ENCODE results near the gene RYR2.
"Not testable (repeated sequence)": the region's sequence is repeated elsewhere in the genome, so short reads cannot be mapped to it uniquely, and the experiment has no call there.

Gene RYR2

DNA sequence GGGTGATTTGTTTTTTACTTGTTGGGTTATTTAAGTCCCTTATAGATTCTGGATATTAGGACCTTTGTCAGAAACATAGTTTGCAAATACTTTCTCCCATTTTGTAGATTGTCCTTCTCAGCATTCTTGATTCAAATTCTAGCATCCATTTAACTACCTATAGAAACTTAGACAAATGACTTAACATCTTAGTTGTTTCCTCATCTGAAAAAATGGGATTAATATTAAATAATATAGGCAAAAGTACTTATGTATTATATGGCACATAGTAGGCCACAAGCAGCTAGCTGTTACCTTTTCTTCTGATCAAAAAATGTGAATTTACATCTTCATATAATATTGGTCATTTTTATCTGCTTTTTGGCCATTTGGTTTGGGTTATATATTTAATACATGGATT, 541.3 kb downstream of the RYR2 start:
- no peak overlapping the region for H3K4me3 ChIP-seq (ENCODE audit: low read depth, low read length)

DNA sequence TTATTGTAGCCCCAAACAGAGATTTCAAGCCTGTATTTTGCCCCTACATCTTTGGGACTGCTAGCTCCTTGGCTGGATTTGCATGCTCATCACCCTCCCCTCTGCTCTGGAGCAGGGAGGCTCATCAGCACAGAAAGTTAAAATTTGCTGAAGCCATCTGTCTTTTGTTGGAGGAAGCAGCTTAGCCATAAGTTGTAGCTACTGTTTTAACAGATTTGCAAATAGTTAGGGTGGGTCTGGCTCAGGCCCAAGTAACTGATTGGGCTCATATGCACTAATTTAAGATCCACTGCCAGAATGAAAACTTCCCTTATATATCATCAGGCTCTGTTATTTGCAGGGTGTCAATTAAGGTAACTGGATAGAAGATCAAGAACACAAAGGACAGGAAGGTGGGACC, 541.8 kb downstream of the RYR2 start:
- no peaks in the 10 kb centered on the region for H3K4me1 ChIP-seq (ENCODE audit: control insufficient read depth, insufficient read depth, low read length)
- no peaks in the 10 kb centered on the region for H3K27me3 ChIP-seq (ENCODE audit: control insufficient read depth, insufficient read depth, low read length)
- H3K9me3 ChIP-seq (ENCODE audit: control insufficient read depth, insufficient read depth, low read depth, low read length) = peaks cover 5% of the 10 kb centered on the region; the same call in 1 of the 2 replicates
- H3K9ac ChIP-seq (ENCODE audit: low read length) = no peak overlapping the region
- no peaks in the 10 kb centered on the region for H3K36me3 ChIP-seq (ENCODE audit: control insufficient read depth, insufficient read depth, low read length)
- no peak overlapping the region for H3K4me3 ChIP-seq (ENCODE audit: low read depth, low read length)
- no peak overlapping the region for H3K27ac ChIP-seq (ENCODE audit: low read depth, low read length)

More for the DNA sequence above, 541.3 kb downstream of the RYR2 start:
- Histone ChIP-seq H3K36me3 (ENCODE audit: control insufficient read depth, insufficient read depth, low read length) (no peaks in the 10 kb centered on the region), H3K27ac (ENCODE audit: low read depth, low read length) (no peak overlapping the region), H3K27me3 (ENCODE audit: control insufficient read depth, insufficient read depth, low read length) (no peaks in the 10 kb centered on the region), H3K4me1 (ENCODE audit: control insufficient read depth, insufficient read depth, low read length) (no peaks in the 10 kb centered on the region), H3K9ac (ENCODE audit: low read length) (no peak overlapping the region), H3K9me3 (ENCODE audit: control insufficient read depth, insufficient read depth, low read depth, low read length) (peaks cover 5% of the 10 kb centered on the region; the same call in 1 of the 2 replicates)

DNA sequence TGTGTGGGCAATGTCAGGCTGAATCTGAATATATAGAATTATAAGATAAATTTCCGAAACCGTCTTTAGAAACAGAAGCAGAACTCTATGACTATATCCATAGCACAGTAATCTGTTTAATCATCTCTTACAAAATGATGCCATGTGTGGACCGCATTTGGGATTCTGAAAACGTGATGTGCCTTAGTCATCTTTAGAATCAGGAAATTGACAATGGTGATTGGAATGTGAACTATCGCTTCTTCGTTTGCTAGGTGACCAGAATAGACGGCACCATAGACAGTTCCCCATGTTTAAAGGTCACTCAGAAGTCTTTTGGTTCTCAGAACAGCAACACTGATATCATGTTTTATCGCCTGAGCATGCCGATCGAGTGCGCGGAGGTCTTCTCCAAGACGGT, 548.4 kb downstream of the RYR2 start:
- no peak overlapping the region for H3K9ac ChIP-seq (ENCODE audit: low read length)
- no peak overlapping the region for H3K4me3 ChIP-seq (ENCODE audit: low read depth, low read length)
- no peak overlapping the region for H3K27ac ChIP-seq (ENCODE audit: low read depth, low read length)
- no peaks in the 10 kb centered on the region for H3K4me1 ChIP-seq (ENCODE audit: control insufficient read depth, insufficient read depth, low read length)
- no peaks in the 10 kb centered on the region for H3K9me3 ChIP-seq (ENCODE audit: control insufficient read depth, insufficient read depth, low read depth, low read length)
- no peaks in the 10 kb centered on the region for H3K36me3 ChIP-seq (ENCODE audit: control insufficient read depth, insufficient read depth, low read length)
- no peaks in the 10 kb centered on the region for H3K27me3 ChIP-seq (ENCODE audit: control insufficient read depth, insufficient read depth, low read length)

DNA sequence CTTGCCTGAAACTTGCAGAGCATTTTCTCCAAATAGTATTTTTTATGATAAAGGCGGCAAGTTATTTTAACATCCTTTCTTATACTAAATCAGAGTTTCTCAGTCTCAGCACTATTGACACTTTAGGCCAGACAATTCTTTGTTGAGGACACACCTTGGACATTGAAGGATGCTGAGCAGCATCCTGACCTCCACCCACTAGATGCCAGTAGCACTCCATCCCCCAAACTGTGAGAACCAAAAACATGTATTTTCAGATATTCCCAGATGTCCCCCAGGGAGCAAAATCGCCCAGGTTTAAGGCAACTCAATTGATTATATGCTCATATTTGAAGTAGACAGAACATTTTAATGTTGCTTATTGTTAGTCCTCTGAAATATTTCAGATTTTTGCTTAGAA, 549.4 kb downstream of the RYR2 start:
- Histone ChIP-seq H3K4me3 (ENCODE audit: low read depth, low read length) (no peak overlapping the region), H3K9me3 (ENCODE audit: control insufficient read depth, insufficient read depth, low read depth, low read length) (no peaks in the 10 kb centered on the region), H3K27ac (ENCODE audit: low read depth, low read length) (no peak overlapping the region), H3K9ac (ENCODE audit: low read length) (no peak overlapping the region), H3K27me3 (ENCODE audit: control insufficient read depth, insufficient read depth, low read length) (no peaks in the 10 kb centered on the region), H3K36me3 (ENCODE audit: control insufficient read depth, insufficient read depth, low read length) (no peaks in the 10 kb centered on the region), H3K4me1 (ENCODE audit: control insufficient read depth, insufficient read depth, low read length) (no peaks in the 10 kb centered on the region)

DNA sequence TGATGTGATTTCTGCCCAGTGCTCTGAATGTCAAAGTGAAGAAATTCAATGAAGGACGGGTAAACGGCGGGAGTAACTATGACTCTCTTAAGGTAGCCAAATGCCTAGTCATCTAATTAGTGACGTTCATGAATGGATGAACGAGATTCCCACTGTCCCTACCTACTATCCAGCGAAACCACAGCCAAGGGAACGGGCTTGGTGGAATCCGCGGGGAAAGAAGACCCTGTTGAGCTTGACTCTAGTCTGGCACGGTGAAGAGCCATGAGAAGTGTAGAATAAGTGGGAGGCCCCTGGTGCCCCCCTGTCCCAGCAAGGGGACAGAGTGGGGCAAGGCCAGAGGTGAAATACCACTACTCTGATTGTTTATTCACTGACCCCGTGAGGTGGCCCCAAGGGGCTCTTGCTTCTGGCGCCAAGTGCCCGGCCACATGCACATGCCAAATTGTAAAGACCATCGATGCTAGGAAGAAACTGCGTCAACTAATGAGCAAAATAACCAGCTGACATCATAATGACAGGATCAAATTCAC, 561.1 kb downstream of the RYR2 start:
- not testable (repeated sequence) for H3K27me3 ChIP-seq (ENCODE audit: control insufficient read depth, insufficient read depth, low read length); H3K9ac ChIP-seq (ENCODE audit: low read length); H3K9me3 ChIP-seq (ENCODE audit: control insufficient read depth, insufficient read depth, low read depth, low read length); H3K4me1 ChIP-seq (ENCODE audit: control insufficient read depth, insufficient read depth, low read length); H3K4me3 ChIP-seq (ENCODE audit: low read depth, low read length); H3K36me3 ChIP-seq (ENCODE audit: control insufficient read depth, insufficient read depth, low read length); H3K27ac ChIP-seq (ENCODE audit: low read depth, low read length)

DNA sequence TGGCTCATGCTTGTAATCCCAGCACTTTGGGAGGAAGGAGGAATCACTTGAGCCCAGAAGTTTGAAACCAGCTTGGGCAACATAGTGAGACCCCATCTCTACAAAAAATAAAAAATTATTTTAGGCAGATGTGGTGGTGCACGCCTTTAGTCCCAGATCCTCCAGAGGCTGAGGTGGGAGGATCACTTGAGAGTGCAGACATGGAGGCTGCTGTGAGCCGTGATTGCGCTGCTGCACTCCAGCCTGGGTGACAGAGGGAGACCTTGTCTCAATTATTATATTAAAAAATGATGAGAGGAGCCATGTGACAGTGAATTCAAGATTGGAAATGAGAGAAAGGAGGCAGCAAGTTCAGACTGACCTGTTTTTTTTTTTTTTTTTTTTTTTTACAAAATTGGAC, 566.4 kb downstream of the RYR2 start:
- H3K4me1 ChIP-seq (ENCODE audit: control insufficient read depth, insufficient read depth, low read length) = no peaks in the 10 kb centered on the region
- H3K9me3 ChIP-seq (ENCODE audit: control insufficient read depth, insufficient read depth, low read depth, low read length) = no peaks in the 10 kb centered on the region
- no peaks in the 10 kb centered on the region for H3K36me3 ChIP-seq (ENCODE audit: control insufficient read depth, insufficient read depth, low read length)
- no peaks in the 10 kb centered on the region for H3K27me3 ChIP-seq (ENCODE audit: control insufficient read depth, insufficient read depth, low read length)
- H3K9ac ChIP-seq (ENCODE audit: low read length) = no peak overlapping the region
- no peak overlapping the region for H3K4me3 ChIP-seq (ENCODE audit: low read depth, low read length)
- no peak overlapping the region for H3K27ac ChIP-seq (ENCODE audit: low read depth, low read length)

DNA sequence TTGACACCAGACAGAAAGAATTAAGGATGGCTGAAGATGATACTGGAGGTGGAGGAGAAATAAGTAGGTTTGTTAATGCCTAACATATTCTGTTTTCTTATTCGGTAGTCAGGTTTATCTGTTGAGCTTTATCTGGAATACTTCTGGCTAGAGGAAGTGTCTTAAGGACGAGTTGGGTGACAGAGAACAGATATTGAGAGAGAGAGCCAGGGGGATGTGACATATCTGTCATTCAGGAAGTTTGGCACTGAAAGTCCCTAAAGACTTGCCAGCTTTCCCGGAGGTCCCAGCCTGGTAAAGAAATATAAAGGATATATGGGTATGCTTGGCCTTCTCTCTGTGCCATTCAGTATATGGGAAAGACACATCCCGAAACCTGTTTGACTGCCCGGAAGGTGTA, 568.2 kb downstream of the RYR2 start:
- Histone ChIP-seq H3K27me3 (ENCODE audit: control insufficient read depth, insufficient read depth, low read length) (no peaks in the 10 kb centered on the region), H3K9ac (ENCODE audit: low read length) (no peak overlapping the region), H3K36me3 (ENCODE audit: control insufficient read depth, insufficient read depth, low read length) (no peaks in the 10 kb centered on the region; the same call in 1 of the 2 replicates), H3K9me3 (ENCODE audit: control insufficient read depth, insufficient read depth, low read depth, low read length) (no peaks in the 10 kb centered on the region), H3K4me1 (ENCODE audit: control insufficient read depth, insufficient read depth, low read length) (no peaks in the 10 kb centered on the region), H3K4me3 (ENCODE audit: low read depth, low read length) (no peak overlapping the region), H3K27ac (ENCODE audit: low read depth, low read length) (no peak overlapping the region)

DNA sequence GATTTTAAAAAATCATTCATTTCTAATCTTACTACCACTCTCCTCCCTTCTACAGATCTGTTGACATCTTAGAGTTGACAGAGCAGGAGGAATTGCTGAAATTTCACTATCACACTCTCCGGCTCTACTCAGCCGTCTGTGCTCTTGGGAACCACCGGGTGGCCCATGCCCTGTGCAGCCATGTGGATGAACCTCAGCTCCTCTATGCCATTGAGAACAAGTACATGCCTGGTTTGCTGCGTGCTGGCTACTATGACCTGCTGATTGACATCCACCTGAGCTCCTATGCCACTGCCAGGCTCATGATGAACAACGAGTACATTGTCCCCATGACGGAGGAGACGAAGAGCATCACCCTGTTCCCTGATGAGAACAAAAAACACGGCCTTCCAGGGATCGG, 572.0 kb downstream of the RYR2 start:
- Histone ChIP-seq H3K36me3 (ENCODE audit: control insufficient read depth, insufficient read depth, low read length) (peaks cover 6% of the 10 kb centered on the region; the same call in 1 of the 2 replicates), H3K4me1 (ENCODE audit: control insufficient read depth, insufficient read depth, low read length) (no peaks in the 10 kb centered on the region), H3K27me3 (ENCODE audit: control insufficient read depth, insufficient read depth, low read length) (no peaks in the 10 kb centered on the region), H3K27ac (ENCODE audit: low read depth, low read length) (no peak overlapping the region), H3K9ac (ENCODE audit: low read length) (no peak overlapping the region), H3K4me3 (ENCODE audit: low read depth, low read length) (no peak overlapping the region), H3K9me3 (ENCODE audit: control insufficient read depth, insufficient read depth, low read depth, low read length) (0 out of 2 replicates have a peak, but pooled peaks cover 6% of the 10 kb centered on the region)

DNA sequence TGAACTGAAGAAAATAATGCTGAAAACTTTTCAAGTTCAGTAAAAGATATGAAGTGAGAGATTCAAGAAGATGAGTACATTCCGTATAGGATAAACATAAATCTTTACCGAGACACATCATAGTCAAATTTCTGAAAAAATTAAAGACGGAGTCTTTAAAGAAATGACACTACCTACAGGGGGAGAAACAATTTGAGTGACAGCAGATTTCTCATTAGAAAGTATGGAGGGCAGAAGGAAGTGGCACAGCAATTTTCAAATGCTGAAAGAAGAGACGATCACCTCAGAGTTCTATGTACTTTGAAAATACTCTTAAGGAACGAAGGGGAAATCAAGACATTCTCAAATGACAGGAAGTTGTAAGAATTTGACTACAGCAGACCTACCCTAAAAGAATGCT, 577.6 kb downstream of the RYR2 start:
- no peaks in the 10 kb centered on the region for H3K27me3 ChIP-seq (ENCODE audit: control insufficient read depth, insufficient read depth, low read length)

DNA sequence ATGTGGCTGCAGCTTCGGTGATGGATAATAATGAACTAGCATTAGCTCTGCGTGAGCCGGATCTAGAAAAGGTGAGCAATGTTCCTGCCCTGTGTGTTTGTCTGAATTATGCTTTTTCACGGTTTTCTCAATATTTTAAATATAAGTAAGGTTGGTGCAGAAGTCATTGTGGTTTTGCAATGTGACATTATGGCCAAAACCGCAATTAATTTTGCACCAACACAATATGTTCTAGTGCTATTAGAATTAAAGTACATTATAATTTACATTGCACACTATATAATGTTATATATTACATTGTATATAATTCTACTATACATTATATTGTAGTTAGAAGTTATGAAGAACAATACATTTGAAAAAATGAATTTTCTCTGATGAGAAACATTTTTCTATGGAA, 592.9 kb downstream of the RYR2 start:
- Histone ChIP-seq H3K27me3 (ENCODE audit: control insufficient read depth, insufficient read depth, low read length) (no peaks in the 10 kb centered on the region), H3K4me1 (ENCODE audit: control insufficient read depth, insufficient read depth, low read length) (no peaks in the 10 kb centered on the region), H3K36me3 (ENCODE audit: control insufficient read depth, insufficient read depth, low read length) (no peaks in the 10 kb centered on the region), H3K9me3 (ENCODE audit: control insufficient read depth, insufficient read depth, low read depth, low read length) (no peaks in the 10 kb centered on the region), H3K27ac (ENCODE audit: low read depth, low read length) (no peak overlapping the region), H3K9ac (ENCODE audit: low read length) (no peak overlapping the region), H3K4me3 (ENCODE audit: low read depth, low read length) (no peak overlapping the region)

More for the DNA sequence above, 577.6 kb downstream of the RYR2 start:
- H3K9ac ChIP-seq (ENCODE audit: low read length) = no peak overlapping the region
- peaks cover 9% of the 10 kb centered on the region; the same call in 1 of the 2 replicates for H3K9me3 ChIP-seq (ENCODE audit: control insufficient read depth, insufficient read depth, low read depth, low read length)
- H3K27ac ChIP-seq (ENCODE audit: low read depth, low read length) = no peak overlapping the region
- H3K4me1 ChIP-seq (ENCODE audit: control insufficient read depth, insufficient read depth, low read length) = no peaks in the 10 kb centered on the region
- H3K4me3 ChIP-seq (ENCODE audit: low read depth, low read length) = no peak overlapping the region
- peaks cover 6% of the 10 kb centered on the region; the same call in 1 of the 2 replicates for H3K36me3 ChIP-seq (ENCODE audit: control insufficient read depth, insufficient read depth, low read length)

DNA sequence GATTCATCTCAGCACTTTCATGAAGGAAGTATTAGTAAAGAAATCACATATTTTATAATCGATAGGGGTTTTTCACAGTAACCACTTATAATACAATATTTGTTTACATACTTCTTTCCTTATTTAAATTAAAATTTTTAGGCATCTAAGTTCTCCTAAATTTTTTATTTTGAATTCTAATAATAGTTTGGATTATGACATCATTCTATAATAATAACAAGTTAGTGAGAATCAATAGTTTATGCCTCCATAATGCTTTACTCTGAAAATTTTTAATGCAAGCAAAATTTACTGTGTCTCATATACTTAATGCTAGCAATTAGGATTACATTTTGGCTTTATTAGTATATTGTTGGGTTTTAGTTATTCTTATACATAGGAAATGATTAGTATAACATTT, 596.6 kb downstream of the RYR2 start:
- Histone ChIP-seq H3K4me3 (ENCODE audit: low read depth, low read length) (no peak overlapping the region), H3K36me3 (ENCODE audit: control insufficient read depth, insufficient read depth, low read length) (no peaks in the 10 kb centered on the region), H3K27ac (ENCODE audit: low read depth, low read length) (no peak overlapping the region), H3K9me3 (ENCODE audit: control insufficient read depth, insufficient read depth, low read depth, low read length) (no peaks in the 10 kb centered on the region), H3K9ac (ENCODE audit: low read length) (no peak overlapping the region), H3K4me1 (ENCODE audit: control insufficient read depth, insufficient read depth, low read length) (no peaks in the 10 kb centered on the region), H3K27me3 (ENCODE audit: control insufficient read depth, insufficient read depth, low read length) (no peaks in the 10 kb centered on the region)
